ENCODE measurements around the gene ARHGEF26. TPM values are rescaled to one million over a fixed set of nuclear protein-coding genes. Genes with fewer than 3 reads are reported as not detected.

ARHGEF26 gene
- total RNA-seq, 1 donor from 2014 or later: 29.2 TPM

- peaks cover 11% of the 10 kb centered on the region for H3K4me1 ChIP-seq
- intact Hi-C loops (cut with DNase I): no loop called here
- H3K36me3 ChIP-seq: no peaks in the 10 kb centered on the region
- peak in 1 of 2 donors; percentile 24 for TF ChIP-seq POLR2AphosphoS5 (IDR thresholded peaks at IDR 0.05; ENCODE audit: insufficient read depth in 1 of 2, low read depth in 1 of 2)
- TF ChIP-seq CTCF (IDR thresholded peaks at IDR 0.05): no peak
- no peak for TF ChIP-seq POLR2A (IDR thresholded peaks at IDR 0.05)
- H3K9me3 ChIP-seq: no peaks in the 10 kb centered on the region
- H3K4me3 ChIP-seq: no peak overlapping the region
- no peaks in the 10 kb centered on the region for H3K27me3 ChIP-seq
- no peak for DNase-seq (ENCODE audit: extremely low spot score in 2 of 2)
- no peak overlapping the region for H3K27ac ChIP-seq
Measured at GRCh38 chr3:154184582-154184981, 63.4 kb downstream of the ARHGEF26 start.

GRCh38 chr3:154188437-154188836 is 67.2 kb downstream of the ARHGEF26 start:
- H3K27me3 ChIP-seq: no peaks in the 10 kb centered on the region
- TF ChIP-seq CTCF (IDR thresholded peaks at IDR 0.05) (no peak), POLR2A (IDR thresholded peaks at IDR 0.05) (no peak), POLR2AphosphoS5 (IDR thresholded peaks at IDR 0.05; ENCODE audit: insufficient read depth in 1 of 2, low read depth in 1 of 2) (no peak)
- no peak overlapping the region for H3K27ac ChIP-seq
- intact Hi-C loops (cut with DNase I): no loop called here
- no peaks in the 10 kb centered on the region for H3K9me3 ChIP-seq
- H3K4me1 ChIP-seq: no peaks in the 10 kb centered on the region
- no peaks in the 10 kb centered on the region for H3K36me3 ChIP-seq
- H3K4me3 ChIP-seq: no peak overlapping the region
- DNase-seq (ENCODE audit: extremely low spot score in 2 of 2): no peak

GRCh38 chr3:154188846-154189245 is 67.7 kb downstream of the ARHGEF26 start:
- intact Hi-C loops (cut with DNase I): no loop called here
- Histone ChIP-seq H3K4me1 (no peaks in the 10 kb centered on the region), H3K36me3 (no peaks in the 10 kb centered on the region), H3K27ac (no peak overlapping the region), H3K27me3 (no peaks in the 10 kb centered on the region), H3K9me3 (no peaks in the 10 kb centered on the region), H3K4me3 (no peak overlapping the region)
- TF ChIP-seq POLR2AphosphoS5 (IDR thresholded peaks at IDR 0.05; ENCODE audit: insufficient read depth in 1 of 2, low read depth in 1 of 2) (no peak), POLR2A (IDR thresholded peaks at IDR 0.05) (no peak)
- DNase-seq (ENCODE audit: extremely low spot score in 2 of 2): no peak

- peaks cover 0 to 6% of the 10 kb centered on the region in 2 donors for H3K36me3 ChIP-seq
- TF ChIP-seq POLR2A (IDR thresholded peaks at IDR 0.05) (no peak), CTCF (IDR thresholded peaks at IDR 0.05) (no peak), POLR2AphosphoS5 (IDR thresholded peaks at IDR 0.05; ENCODE audit: insufficient read depth in 1 of 2, low read depth in 1 of 2) (no peak)
- no peak for DNase-seq (ENCODE audit: extremely low spot score in 2 of 2)
- H3K27ac ChIP-seq: no peak overlapping the region
- intact Hi-C loops (cut with DNase I): no loop called here
- no peaks in the 10 kb centered on the region for H3K27me3 ChIP-seq
- no peaks in the 10 kb centered on the region for H3K4me1 ChIP-seq
- H3K4me3 ChIP-seq: no peak overlapping the region
- no peaks in the 10 kb centered on the region for H3K9me3 ChIP-seq
Measured at GRCh38 chr3:154191520-154191919, 70.3 kb downstream of the ARHGEF26 start.

- intact Hi-C loops (cut with DNase I): no loop called here
- no peak overlapping the region for H3K27ac ChIP-seq
- peaks cover 0 to 6% of the 10 kb centered on the region in 2 donors for H3K36me3 ChIP-seq
Measured at GRCh38 chr3:154192225-154192624, 71.0 kb downstream of the ARHGEF26 start.

More at GRCh38 chr3:154192225-154192624, 71.0 kb downstream of the ARHGEF26 start:
- Histone ChIP-seq H3K4me3 (no peak overlapping the region), H3K9me3 (no peaks in the 10 kb centered on the region), H3K27me3 (no peaks in the 10 kb centered on the region), H3K4me1 (no peaks in the 10 kb centered on the region)
- TF ChIP-seq POLR2AphosphoS5 (IDR thresholded peaks at IDR 0.05; ENCODE audit: insufficient read depth in 1 of 2, low read depth in 1 of 2): no peak
- no peak for TF ChIP-seq CTCF (IDR thresholded peaks at IDR 0.05)
- no peak for TF ChIP-seq POLR2A (IDR thresholded peaks at IDR 0.05)
- no peak for DNase-seq (ENCODE audit: extremely low spot score in 2 of 2)

Data from vagina (tissue), 2 donors.